ENCODE data around the gene TOX4.

Gene TOX4

DNA sequence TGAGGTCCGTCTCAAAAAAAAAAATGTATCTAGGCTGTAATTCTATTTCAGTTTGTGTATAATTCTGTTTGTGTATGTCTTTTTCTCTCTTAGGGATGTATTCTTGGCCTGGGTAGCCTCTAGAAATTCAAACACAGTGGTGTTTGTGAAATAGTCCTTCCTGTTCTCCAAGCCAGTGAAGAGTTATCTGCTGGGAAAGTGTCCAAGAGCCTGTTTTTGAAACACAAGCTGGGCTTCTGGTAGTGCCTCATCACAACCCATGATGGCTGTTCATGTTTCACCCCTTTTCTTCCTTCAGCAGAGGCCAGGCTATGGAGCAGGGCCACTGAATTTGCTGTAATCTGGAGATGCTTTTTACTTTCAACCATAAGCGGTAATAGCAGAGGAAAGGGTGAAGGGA, 19.5 kb downstream of the TOX4 start:
- H3K4me1 ChIP-seq = no peaks in the 10 kb centered on the region
- DNase-seq = no peak
- H3K36me3 ChIP-seq = peaks cover 85% of the 10 kb centered on the region
- H3K9me3 ChIP-seq = no peaks in the 10 kb centered on the region
- no peaks in the 10 kb centered on the region for H3K27me3 ChIP-seq
- TF ChIP-seq, protein P1, sequence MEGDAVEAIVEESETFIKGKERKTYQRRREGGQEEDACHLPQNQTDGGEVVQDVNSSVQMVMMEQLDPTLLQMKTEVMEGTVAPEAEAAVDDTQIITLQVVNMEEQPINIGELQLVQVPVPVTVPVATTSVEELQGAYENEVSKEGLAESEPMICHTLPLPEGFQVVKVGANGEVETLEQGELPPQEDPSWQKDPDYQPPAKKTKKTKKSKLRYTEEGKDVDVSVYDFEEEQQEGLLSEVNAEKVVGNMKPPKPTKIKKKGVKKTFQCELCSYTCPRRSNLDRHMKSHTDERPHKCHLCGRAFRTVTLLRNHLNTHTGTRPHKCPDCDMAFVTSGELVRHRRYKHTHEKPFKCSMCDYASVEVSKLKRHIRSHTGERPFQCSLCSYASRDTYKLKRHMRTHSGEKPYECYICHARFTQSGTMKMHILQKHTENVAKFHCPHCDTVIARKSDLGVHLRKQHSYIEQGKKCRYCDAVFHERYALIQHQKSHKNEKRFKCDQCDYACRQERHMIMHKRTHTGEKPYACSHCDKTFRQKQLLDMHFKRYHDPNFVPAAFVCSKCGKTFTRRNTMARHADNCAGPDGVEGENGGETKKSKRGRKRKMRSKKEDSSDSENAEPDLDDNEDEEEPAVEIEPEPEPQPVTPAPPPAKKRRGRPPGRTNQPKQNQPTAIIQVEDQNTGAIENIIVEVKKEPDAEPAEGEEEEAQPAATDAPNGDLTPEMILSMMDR (IDR thresholded peaks at IDR 0.05; ENCODE audit: low read depth, low read length) = no peak
- no peak overlapping the region for H3K4me3 ChIP-seq (ENCODE audit: low read depth, low read length)

DNA sequence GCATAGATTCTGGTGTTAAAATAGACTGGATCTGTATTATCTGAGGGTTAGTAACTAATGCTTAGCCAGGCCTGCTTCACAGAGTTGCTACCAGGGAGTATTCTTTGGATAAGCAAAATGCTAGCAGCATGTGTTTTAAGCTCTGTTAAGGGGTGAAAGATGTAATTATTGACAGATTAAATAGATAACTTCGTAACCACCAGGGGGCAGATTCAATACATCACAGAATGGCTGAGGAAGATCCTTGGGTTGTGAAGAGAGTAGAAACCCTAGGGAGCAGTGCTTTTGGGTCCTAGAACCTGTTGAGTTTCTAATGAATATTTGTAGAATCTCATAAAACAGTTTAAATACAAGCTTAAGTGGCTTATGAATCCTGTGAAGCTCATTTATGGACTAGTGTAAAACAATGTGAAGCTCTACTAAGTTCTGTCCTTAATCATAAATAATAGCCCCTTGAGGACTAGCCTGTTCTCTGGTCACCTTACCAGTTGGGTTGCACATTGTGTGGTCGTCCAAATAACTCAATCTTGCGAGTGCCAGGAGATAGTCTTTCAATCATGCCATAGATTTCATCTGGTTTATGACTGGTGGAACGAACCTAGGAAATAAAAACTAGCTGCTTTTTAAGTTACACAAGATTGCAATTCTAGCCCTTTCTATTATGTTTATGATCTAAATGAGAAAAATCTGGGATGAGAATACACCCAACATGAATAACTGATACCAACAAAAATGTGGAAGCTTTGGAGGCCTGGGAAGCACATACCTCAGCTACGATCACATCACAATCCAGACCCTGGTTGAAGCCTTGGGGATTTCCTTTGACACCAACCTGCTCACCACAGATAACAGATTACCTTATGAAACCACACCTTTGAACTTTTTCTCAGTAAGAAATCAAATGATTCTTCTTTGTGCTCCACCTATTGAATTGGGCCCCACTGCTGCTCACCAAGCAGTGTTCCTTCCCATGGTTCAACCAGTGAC, 21.8 kb downstream of the TOX4 start:
- Histone ChIP-seq H3K4me1 (no peaks in the 10 kb centered on the region; the same call in 1 of the 2 replicates), H3K27me3 (no peaks in the 10 kb centered on the region), H3K9me3 (no peaks in the 10 kb centered on the region), H3K4me3 (ENCODE audit: low read depth, low read length) (no peak overlapping the region), H3K36me3 (peaks cover 88% of the 10 kb centered on the region)
- peak; percentile 26 for DNase-seq
- TF ChIP-seq, protein P1 (IDR thresholded peaks at IDR 0.05; ENCODE audit: low read depth, low read length) = peak; percentile 65

DNA sequence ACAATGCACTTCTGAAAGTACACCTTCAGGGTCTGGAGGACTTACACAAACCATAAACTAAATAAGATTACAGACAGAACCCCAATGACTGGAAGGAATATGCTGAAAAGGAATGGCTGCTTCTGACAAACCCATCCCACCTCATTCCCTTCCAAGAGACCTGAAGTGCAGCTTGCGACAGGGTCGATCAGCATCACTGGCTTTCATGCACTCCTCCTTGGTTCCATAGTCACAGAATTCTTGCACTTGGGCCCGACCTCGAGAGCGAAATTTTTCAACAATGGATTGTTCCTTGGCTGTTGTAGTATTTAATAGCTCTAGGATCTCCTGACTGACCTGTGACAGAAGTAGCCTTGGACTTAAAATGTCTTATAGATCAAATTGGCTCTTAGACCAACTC, 24.6 kb downstream of the TOX4 start:
- H3K9me3 ChIP-seq = no peaks in the 10 kb centered on the region
- no peak for DNase-seq
- TF ChIP-seq, protein P1 (IDR thresholded peaks at IDR 0.05; ENCODE audit: low read depth, low read length) = no peak
- H3K4me1 ChIP-seq = no peaks in the 10 kb centered on the region; the same call in 1 of the 2 replicates
- no peaks in the 10 kb centered on the region for H3K27me3 ChIP-seq
- H3K4me3 ChIP-seq (ENCODE audit: low read depth, low read length) = no peak overlapping the region
- peaks cover 72% of the 10 kb centered on the region for H3K36me3 ChIP-seq

DNA sequence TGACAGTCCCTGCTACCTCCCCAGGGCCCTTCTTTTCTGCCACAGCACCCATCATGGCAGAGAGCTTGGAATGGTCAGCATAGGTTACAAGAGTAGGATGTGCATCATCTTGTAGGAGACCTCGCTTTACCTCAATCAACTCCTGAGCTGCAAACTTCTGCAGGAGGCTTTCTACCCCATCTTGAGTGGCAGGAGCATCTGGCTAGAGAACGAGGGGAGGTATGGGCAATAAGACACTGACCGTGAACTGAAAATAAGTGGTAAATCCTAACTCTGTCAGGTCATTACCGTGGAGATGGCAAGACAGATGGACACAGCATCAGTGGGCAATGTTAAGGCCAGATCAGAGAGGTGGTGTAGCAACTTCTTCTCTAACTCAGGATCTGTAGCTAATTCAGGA, 26.4 kb downstream of the TOX4 start:
- no peaks in the 10 kb centered on the region for H3K27me3 ChIP-seq
- TF ChIP-seq, protein P1 (IDR thresholded peaks at IDR 0.05; ENCODE audit: low read depth, low read length) = no peak
- DNase-seq = no peak
- H3K36me3 ChIP-seq = peaks cover 72% of the 10 kb centered on the region
- no peaks in the 10 kb centered on the region for H3K9me3 ChIP-seq
- H3K4me1 ChIP-seq = no peaks in the 10 kb centered on the region; the same call in 1 of the 2 replicates
- no peak overlapping the region for H3K4me3 ChIP-seq (ENCODE audit: low read depth, low read length)

DNA sequence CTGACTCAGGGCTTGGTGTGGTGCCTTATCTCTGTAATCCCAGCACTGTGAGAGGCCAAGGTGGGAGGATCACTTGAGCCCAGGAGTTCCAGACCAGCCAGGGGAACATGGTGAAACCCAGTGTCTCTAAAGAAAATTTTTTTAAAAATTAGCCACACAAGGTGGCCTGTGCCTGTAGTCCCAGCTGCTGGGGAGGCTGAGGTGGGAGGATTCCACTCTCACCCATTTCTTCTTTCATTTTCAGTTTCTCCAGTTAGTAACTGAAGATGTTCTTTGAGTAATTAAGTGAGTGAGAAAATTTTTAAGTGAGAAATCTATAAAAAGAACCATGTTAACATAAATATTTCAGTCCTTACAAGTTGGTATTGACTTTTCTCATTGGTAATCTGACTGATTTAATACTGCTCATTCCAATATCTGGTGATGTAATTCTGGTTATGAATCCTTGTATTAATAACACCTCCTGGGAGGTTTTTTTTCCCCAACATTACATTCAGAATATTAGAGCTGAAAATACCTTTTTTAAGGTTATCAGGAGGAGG, 28.1 kb downstream of the TOX4 start:
- no peaks in the 10 kb centered on the region for H3K9me3 ChIP-seq
- H3K36me3 ChIP-seq = peaks cover 62% of the 10 kb centered on the region
- TF ChIP-seq, protein P1 (IDR thresholded peaks at IDR 0.05; ENCODE audit: low read depth, low read length) = no peak
- H3K4me1 ChIP-seq = no peaks in the 10 kb centered on the region; the same call in 1 of the 2 replicates
- no peak for DNase-seq
- no peak overlapping the region for H3K4me3 ChIP-seq (ENCODE audit: low read depth, low read length)
- no peaks in the 10 kb centered on the region for H3K27me3 ChIP-seq

DNA sequence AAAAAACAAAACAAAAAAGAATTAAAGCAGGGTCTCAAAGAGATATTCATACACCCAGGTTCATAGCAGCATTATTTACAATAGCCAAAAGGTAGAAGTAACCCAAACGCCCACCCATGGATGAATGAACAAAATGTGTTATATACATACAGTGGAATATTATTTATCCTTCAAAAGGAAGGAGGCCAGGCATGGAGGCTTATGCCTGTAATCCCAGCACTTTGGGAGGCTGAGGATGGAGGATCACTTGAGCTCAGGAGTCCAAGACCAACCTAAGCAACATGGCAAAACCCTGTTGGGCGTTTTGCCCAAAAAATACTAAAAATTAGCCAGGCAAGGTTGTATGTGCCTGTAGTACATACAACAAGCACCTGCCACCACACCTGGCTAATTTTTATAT, 29.6 kb downstream of the TOX4 start:
- no peaks in the 10 kb centered on the region; the same call in 1 of the 2 replicates for H3K4me1 ChIP-seq
- H3K9me3 ChIP-seq = no peaks in the 10 kb centered on the region
- H3K4me3 ChIP-seq (ENCODE audit: low read depth, low read length) = no peak overlapping the region
- TF ChIP-seq, protein P1 (IDR thresholded peaks at IDR 0.05; ENCODE audit: low read depth, low read length) = no peak
- H3K27me3 ChIP-seq = no peaks in the 10 kb centered on the region
- peaks cover 48% of the 10 kb centered on the region for H3K36me3 ChIP-seq
- DNase-seq = no peak

Data from BE2C (cell line).